T-helper 1 cell treated with Interleukin-12 subunit alpha and Interleukin-12 subunit beta and Interleukin-4 antibody, amounts not matched to agents 30 ng/mL and 1 ng/mL, for 36 hours (primary cell): ENCODE data around the gene SORCS3. TPM values are rescaled to one million over a fixed set of nuclear protein-coding genes. Genes with fewer than 3 reads are reported as not detected.

Experiments used
- intact Hi-C: fragments of 100-400 bp; cut with micrococcal nuclease; formaldehyde crosslinking; loops from one replicate; pipeline ENCODE4 v1.15.1; 2024
- total RNA-seq: library from RNA; stranded (reverse); gene quantifications from 2 replicates; pipeline ENCODE4 v1.2.3, GENCODE V29; 2022

SORCS3 gene
- total RNA-seq, 1 donor from 2014 or later = not detected

DNA sequence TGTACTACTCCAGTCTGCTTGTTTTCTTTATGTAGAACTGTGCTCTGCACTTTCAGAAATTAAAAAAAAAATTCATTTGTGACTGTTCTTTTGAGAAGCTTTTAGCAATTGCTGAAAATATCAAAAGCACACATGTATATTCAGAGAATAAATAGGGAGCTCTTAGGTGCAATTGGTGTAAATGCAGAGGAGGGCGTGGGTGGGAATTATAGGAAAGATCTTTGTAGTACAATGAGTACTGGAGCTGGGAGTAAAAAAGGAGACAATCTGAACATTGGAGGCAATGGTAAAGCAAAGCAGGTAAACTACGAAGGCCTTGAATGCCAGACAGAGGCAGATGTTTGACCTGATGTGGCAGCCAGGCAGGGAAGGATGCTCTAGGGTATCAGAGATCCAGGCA is 267.5 kb downstream of the SORCS3 start:
- intact Hi-C loops = no loop called here

DNA sequence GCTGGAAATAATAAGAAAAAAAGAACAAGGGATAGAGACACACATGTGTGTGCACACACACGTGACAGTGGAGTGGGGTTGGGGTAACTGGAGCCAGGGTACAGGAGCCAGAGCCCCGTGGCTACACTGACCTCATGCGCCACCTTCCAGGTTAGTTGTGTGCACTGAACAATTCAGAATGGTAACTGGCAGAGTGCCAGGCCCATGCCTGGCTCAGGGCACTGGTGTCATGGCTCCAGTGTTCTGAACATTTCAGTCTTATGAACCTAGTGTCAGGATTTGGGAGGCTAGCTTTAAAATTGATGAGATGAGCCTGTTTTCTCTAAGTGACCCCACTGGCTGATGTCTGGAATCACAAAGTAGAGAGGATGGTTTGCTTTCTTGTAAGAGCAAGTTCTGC is 269.6 kb downstream of the SORCS3 start:
- intact Hi-C loops = no loop called here

- intact Hi-C loops = no loop called here
These were observed 272.3 kb downstream of the SORCS3 start for GRCh38 chr10:104913390-104913789.

- intact Hi-C loops = no loop called here
These were observed 279.4 kb downstream of the SORCS3 start for GRCh38 chr10:104920476-104920875.

- intact Hi-C loops = no loop called here
These were observed 280.7 kb downstream of the SORCS3 start for GRCh38 chr10:104921763-104922162.

DNA sequence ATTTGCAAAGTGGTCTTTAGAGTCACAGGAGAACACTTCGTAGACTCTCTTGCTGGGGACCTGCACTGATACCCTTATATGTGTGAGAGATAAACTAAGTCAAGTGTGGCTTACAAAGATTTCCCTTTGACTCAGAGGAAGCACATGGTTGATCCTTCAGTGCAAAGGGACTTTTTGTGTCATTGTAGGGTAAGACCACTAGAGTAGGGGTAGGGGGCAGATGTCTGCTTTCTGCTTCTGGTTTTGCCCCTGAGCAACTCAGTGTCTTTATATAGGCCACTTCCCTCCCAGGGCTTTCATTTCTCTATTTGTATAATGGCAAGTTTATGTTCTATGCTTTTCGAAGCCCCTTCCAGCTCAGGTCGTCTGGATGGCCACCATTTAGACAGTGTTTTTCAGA is 281.7 kb downstream of the SORCS3 start:
- intact Hi-C loops = no loop called here

DNA sequence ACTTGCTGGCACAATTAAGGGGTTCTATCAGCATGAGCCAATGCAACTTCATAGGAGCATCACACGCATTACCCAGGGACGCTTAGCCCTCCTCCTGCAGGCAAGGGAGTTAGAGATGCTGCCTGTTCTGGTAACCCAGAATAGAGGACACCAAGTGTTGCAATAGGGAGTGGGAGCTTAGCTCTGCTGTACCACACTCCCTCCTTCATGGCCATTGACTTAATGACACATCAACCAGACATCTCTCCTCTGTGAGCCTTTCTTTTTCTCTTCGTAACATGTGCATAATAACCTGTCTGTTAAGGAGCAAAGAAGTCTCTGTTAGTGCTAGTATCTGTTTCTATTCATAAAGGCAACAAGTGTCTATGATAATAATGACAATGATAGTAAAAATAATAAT is 282.4 kb downstream of the SORCS3 start:
- intact Hi-C loops = no loop called here

DNA sequence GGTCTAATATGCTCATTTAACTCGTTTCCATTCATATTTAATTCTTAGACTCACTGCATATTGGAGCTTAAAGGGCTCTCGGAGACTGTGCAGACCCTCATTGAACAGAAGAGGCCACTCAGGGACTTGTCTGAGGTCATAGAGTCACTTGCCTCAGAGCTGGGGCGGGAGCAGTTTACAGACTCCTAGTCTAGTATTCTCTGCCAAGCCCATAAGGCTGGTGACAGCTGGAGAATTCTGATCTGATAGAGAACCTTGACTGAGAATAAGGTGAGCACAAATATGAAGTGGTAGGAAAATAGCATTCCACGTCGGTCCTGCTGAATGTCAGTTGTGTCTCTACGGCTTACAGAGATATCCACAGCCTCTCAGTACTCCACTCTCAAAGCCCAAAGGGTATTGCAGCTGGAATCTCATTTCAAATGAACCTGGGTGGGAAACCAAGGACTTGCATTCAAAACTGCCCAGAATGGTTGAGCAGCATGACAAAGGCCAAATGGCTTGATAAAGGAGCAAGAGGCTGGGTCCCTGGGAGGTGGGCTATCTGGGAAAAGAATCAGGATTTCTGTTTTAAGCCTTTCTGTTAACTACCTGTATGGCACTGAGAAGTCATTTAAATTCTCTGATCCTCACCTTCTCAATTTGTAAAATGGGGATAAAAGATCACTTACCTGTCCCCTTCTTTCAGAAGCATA is 283.2 kb downstream of the SORCS3 start:
- intact Hi-C loops = loop anchor here (2.0 kb wide), 1 partner anchor 343 kb away; no protein-coding TSS in a partner anchor

GRCh38 chr10:104925232-104925851 is 284.3 kb downstream of the SORCS3 start:
- intact Hi-C loops = loop anchor here (2.0 kb wide), 1 partner anchor 345 kb away; no protein-coding TSS in a partner anchor

DNA sequence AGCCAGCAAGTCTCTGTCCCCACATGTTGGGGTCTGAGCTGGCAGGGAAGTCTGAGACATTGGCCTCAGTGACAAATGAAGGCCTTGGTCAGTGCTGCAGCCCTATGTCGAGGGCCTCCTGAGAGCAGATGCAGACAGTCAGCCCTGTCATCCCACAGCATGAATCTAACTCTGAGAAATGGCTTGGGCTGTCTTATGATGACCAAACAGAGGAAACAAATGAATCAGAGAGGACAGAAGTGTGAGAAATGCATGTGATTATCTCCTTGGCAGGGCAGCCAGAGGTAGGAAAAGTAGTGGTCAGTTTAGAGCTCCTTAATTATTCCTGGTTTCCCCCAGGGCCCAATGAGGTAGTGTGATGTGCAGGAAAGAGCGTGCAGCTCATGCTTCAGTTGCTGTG is 287.6 kb downstream of the SORCS3 start:
- intact Hi-C loops = no loop called here

GRCh38 chr10:104931612-104932134 is 290.6 kb downstream of the SORCS3 start:
- intact Hi-C loops = no loop called here

- intact Hi-C loops = no loop called here
These were observed 294.6 kb downstream of the SORCS3 start for GRCh38 chr10:104935656-104936055.

DNA sequence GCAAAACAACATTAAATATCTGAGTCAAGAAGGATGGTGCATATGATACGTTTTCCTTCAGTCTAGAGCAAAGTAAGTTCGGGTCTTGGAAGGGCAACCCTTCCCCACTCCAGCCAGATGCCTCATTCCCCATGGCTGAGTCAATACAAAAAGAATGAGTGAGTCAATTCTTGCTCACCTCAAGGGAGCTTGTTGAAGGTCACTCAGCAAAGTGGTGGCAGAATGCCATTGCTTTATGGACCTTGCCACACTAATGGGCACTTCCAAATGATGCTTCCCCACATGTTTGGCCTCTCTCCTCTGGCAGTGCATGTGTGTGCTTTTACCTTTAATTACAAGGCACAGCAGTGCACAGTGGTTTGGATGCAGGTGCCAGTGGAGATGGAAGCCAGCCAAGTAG is 296.5 kb downstream of the SORCS3 start:
- intact Hi-C loops = no loop called here

GRCh38 chr10:104938031-104938430 is 296.9 kb downstream of the SORCS3 start:
- intact Hi-C loops = no loop called here

GRCh38 chr10:104941662-104942061 is 300.6 kb downstream of the SORCS3 start:
- intact Hi-C loops = no loop called here

DNA sequence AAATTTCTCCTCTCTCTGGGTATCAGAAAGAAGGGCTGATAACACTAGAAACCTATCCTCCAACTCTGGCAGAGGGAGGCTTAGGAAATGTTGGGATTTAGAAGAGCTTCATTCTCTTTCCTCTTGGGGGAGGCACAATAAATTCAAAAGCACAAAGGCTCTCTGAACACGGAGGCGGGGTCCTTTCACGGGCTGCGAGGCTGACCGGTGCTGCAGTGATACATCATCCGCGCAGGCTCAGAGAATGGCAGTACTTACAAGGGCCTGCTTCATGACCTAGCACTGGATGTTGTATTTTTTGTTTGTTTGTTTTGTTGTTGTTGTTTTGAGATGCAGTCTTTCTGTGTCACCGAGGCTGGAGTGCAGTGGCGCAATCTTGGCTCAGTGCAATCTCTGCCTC is 306.2 kb downstream of the SORCS3 start:
- intact Hi-C loops = no loop called here

GRCh38 chr10:104957178-104957841 is 316.2 kb downstream of the SORCS3 start:
- intact Hi-C loops = no loop called here

DNA sequence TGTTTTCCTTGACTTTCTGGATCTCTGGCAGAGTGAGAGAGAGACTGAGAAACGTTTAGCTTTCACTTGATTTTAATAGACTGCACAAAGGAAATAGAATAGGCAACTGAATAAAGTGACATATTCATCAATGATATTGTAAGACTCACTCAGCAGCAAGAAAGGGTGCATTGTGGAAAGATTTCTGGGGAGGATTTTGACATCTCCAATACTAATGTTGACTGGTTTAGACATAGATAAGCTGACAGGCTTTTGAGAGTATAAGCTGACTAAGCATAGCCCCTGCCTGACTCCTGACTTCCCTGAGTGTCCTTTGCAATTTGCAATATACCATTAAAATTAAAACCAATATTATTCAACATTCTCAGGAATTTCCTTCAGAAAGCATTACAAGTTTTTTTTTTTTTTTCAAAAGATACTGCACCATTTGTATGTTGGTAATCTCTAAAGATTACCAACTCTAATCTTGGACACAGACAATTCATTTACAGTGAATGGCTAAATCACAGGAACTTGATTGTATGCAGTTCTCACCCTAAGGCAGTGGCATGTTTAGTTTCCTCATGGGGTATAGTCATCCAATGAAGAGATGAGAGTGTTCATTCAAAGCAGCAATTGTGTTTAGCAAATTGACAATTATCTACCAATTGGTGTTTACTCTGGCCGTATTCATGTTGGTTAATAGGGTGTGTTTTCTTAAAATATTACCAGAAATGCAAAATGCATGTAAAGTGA is 325.6 kb downstream of the SORCS3 start:
- intact Hi-C loops = no loop called here

DNA sequence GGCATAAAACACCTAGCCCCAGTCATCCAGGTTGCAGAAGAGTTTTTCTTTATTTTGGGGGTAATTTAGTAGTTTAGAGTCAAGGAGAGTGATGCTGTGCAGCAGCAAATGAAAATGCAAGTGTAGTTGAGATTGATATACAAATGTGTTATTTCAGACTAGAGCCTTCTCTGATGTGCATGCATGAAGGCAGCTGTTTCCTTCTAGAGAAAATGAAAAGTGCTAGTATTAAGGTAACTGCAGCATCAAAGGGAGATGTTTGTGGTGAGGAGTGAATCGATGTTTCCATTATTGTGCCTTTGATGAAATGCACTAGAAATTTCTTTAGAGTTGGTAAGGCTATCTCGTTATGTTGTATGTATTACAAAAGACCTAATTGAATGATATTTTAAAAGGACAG is 339.3 kb downstream of the SORCS3 start:
- intact Hi-C loops = no loop called here

DNA sequence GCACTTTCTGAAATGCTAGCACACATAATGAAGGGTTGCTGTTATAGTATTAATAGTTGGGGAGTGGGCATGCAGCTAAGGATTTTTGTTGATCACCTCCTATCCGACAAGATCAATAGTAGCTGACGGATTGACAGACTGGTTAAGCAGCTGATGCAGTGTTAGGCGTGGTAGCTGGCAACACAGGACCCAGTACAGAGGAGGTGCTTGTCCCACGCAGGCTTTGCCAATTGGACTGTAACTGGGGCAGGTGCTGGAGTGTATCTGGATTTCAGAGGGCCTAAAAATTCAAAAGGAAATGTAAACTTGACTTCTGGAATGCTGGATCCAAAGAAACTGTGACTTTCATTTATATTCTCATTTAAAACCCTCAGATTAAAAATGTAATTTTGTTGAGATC is 340.9 kb downstream of the SORCS3 start:
- intact Hi-C loops = no loop called here

- intact Hi-C loops = no loop called here
These were observed 347.6 kb downstream of the SORCS3 start for GRCh38 chr10:104988686-104989085.

DNA sequence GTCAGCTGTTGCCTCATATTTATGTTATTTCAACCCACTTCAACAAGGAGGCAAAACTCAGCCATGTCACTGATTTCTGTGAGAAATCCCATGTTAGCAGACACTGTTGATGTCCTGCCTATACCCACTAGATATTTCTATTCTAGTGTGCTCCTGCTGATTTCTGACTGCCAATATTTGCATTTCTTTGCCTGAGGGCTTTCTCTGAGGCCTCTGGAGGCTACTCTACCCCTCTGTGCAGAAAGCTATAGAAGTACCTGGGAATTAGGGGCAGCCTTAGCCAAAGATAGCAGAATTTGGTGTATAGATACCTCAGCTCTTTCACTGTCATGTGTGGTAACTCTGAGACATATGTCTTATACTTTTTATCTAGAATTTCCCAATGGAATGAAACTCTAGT is 348.8 kb downstream of the SORCS3 start:
- intact Hi-C loops = no loop called here
